ENCODE results near the gene SIMC1.

GRCh38 chr5:176379881-176380280 lies 141.7 kb downstream of the SIMC1 start:
- TF ChIP-seq CTCF (conservative IDR thresholded peaks at IDR 0.05 in 1 of 2, IDR thresholded peaks at IDR 0.05 in 1 of 2; ENCODE audit: low read depth in 1 of 2, low read length in 2 of 2) (no peak), EZH2 (IDR thresholded peaks at IDR 0.05; ENCODE audit: low read length, missing control alignments) (no peak)

Measured in fibroblast of lung (primary cell).